Fibroblast of peridontal ligament (primary cell): ENCODE results near the gene ZFP36.

Source experiments
- DNase-seq: peaks from one replicate; pipeline ENCODE4 v3.0.0-alpha.2; 2010; ENCODE audit errors: extremely low read depth

Gene ZFP36

GRCh38 chr19:39405958-39406655 lies 540 bp upstream of the ZFP36 start:
- no peak for DNase-seq

DNA sequence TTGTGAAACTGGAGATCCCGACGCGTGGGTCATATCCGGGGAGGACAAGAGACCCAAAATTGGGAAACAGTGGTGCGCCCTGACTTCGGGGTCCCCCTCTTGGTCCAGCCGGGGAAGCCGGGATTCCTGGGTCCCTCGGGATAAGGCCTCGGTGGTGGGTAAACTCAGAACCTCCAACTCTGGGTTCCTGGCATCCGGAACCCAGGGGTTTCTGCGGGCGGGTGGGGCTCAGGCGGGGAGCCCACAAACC lies 688 bp downstream of the ZFP36 start:
- DNase-seq = no peak

GRCh38 chr19:39407660-39408391 lies 1.2 kb downstream of the ZFP36 start:
- DNase-seq = peak; percentile 35

GRCh38 chr19:39408392-39409207 lies 2.0 kb downstream of the ZFP36 start:
- DNase-seq = peak; percentile 41

DNA sequence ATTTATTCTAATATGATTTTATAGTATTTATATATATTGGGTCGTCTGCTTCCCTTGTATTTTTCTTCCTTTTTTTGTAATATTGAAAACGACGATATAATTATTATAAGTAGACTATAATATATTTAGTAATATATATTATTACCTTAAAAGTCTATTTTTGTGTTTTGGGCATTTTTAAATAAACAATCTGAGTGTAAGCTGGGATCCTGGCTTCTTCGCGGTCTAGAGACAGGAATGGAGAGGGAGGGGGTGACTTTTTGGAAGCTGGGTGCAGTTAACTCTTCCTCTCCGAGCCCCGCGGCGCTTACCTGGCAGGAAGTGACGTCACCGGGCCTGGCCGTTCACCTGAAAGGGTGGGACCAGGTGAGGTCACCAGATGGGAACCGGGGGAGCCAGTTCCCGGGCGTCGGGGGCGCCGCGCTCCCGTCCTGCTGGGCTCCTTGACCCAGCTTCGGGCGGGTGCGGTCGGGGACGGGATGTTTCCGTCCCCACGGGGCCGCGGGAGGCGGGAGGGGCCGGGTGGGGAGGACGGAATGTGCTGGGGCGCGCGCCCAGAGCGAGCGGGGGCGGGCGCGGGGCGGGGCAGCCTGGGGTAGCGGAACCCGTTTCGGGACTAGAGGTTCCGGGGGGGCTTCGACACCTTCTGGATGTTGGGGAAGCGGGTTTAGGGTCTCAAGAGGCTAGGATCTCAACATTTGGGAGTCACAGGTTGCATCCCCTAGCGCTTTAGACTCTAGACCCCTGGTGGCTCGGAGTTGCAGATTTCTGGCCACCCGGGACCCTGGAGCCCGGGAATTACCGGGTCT lies 2.8 kb downstream of the ZFP36 start:
- DNase-seq = no peak

DNA sequence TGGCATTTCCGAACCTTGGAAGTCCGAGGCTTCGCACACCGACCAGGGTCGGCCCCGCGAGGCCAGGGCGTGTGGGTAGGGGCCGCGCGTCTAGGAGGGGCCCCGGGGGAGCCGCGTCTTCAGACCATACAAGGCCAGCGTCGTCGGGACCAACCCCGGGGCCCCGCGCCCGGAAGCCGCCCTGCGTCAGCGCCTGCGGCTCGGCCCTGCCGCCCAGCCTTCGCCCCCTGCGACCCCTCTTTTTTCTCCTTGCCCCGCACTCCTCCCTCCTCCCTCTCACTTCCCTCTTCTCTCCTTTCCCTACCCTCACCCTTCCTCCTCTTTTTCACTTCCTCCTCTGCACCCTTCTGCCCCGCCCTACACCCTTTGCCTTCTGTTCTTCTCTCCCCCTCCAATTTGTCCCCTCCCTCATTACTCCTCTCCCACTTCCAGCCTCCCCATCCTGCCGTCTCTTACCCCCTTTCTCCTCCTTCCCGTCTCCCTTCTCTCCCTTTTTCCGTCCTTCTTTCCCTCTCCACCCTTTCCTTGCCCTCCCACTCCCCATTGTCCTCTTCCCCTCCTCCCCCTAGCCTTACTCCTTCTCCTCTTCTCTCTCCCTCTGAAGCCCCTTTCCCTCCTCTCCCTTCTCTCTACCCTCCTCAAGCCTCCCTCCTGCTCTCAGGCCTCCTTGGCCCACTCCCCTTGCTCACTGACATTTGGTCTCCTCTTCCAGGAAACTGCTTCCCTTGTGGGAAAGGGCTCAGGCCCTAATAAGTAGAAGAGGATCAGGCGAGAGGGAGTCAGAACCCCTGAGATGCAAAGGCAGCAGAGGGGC lies 3.6 kb downstream of the ZFP36 start:
- DNase-seq = peak; percentile 62

- DNase-seq = no peak
These were observed 4.1 kb downstream of the ZFP36 start for GRCh38 chr19:39410831-39411080.

GRCh38 chr19:39411081-39411831 lies 4.6 kb downstream of the ZFP36 start:
- DNase-seq = peak; percentile 63

GRCh38 chr19:39411832-39412099 lies 5.1 kb downstream of the ZFP36 start:
- peak; percentile 96 for DNase-seq

- DNase-seq = peak; percentile 100
These were observed 5.6 kb downstream of the ZFP36 start, which contains the start of gene PLEKHG2 for GRCh38 chr19:39412100-39412866. Gene PLEKHG2 (plus strand): TSS chr19:39412669. CDS start chr19:39414087, 1,418 bp downstream.

- DNase-seq = no peak
These were observed 6.2 kb downstream of the ZFP36 start for GRCh38 chr19:39412867-39413271.

- DNase-seq = peak; percentile 47
These were observed 6.7 kb downstream of the ZFP36 start for GRCh38 chr19:39413272-39413910.

- no peak for DNase-seq
These were observed 7.4 kb downstream of the ZFP36 start for GRCh38 chr19:39413911-39414608.

- no peak for DNase-seq
These were observed 8.7 kb downstream of the ZFP36 start for GRCh38 chr19:39415111-39416046.

DNA sequence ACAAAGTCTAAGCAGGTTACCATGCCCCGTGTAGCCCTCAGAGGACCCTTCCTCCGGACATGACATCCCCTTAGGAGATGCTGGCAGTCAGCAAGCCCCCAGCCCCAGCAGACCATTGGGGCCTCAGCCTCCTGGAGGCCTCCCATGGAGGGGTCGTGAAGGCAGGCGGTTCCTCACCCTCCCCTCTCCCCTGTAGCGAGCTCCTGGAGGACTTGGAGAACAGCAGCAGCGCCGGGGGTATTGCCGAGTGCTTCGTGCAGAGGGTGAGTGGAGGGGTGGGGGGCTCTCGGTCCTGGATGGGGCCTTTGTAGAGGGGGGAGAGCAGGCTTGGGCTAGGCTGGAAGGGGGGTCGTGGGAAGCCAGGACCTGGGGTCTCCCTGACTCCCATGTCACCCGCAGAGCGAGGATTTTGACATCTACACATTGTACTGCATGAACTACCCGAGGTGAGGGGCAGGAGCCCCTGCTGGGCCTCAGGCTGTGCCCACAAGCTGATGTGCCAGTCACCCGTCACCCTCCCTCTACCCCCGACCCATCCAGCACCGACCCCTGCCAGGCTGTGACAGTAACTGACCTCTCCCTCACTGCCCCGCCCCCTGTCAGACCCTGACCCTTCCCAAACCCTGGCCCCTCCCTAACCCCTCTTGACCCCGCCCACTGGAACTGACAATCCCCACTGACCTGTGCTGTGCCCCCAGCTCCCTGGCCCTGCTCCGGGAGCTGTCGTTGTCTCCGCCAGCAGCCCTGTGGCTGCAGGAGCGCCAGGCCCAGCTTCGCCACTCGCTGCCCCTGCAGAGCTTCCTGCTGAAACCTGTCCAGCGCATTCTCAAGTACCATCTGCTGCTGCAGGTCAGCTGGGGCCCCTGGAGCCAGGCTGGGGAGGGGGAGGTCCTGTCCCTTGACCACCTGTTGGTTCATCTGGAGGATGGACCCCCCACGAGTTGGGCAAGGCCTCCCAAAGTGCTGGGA lies 9.8 kb downstream of the ZFP36 start:
- no peak for DNase-seq

- no peak for DNase-seq
These were observed 11.0 kb downstream of the ZFP36 start for GRCh38 chr19:39417463-39418181.
